Measurements from ENCODE around the gene STING1.
"Not testable (repeated sequence)": the region's sequence is repeated elsewhere in the genome, so short reads cannot be mapped to it uniquely, and the experiment has no call there.

DNA sequence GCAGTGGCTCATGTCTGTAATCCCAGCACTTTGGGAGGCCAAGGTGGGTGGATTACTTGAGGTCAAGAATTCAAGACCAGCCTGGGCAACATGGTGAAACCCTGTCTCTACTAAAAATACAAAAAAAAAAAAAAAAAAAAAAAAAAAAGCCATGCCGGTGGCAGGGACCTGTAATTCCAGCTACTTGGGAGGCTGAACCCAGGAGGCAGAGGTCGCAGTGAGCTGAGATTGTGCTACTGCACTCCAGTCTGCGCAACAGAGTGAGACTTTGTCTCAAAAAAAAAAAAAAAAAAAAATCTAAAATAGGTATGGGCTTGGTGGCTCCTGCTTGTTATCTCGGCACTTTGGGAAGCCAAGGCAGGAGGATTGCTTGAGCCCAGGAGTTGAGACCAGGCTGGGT, 2.8 kb downstream of the STING1 start:
- TF ChIP-seq CTCF (IDR thresholded peaks at IDR 0.05; ENCODE audit: extremely low read depth in 1 of 2, insufficient read depth in 1 of 2, low read depth in 1 of 2, low read length in 2 of 2); EZH2 (IDR thresholded peaks at IDR 0.05; ENCODE audit: borderline replicate concordance, low read depth, low read length, severe bottlenecking): not testable (repeated sequence)

Measured in endothelial cell of umbilical vein (primary cell).